ENCODE results near the gene BCAS1. TPM values are rescaled to one million over a fixed set of nuclear protein-coding genes. Genes with fewer than 3 reads are reported as not detected.

The BCAS1 gene
- polyA plus RNA-seq, 3 donors from 2014 or later = 0.56 to 0.57 TPM; not detected in 1

DNA sequence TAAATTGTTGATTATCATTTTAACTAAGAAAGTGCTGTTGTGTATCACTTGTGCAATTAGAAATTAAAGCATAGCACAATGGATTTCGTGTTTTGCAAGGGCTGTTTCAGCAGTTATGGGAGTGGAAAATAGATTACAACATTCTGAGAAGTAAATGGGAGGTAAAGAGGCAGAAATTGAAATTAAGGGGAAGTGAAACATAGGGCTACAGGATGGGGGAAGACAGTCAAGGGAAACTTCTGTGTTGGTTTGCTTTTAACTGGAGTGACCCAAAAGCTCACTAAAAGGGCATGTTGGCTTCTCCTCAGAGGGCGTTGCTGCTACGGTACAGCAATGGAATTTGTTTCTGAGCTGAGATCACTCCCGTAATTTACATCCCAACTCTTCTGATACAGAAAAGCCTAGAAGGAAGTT lies 147.5 kb downstream of the BCAS1 start:
- Mint-ChIP-seq H3K27me3 (ENCODE audit: low read depth in 3 of 3) (no peaks in the 10 kb centered on the region), H3K27ac (no peak overlapping the region), H3K36me3 (no peaks in the 10 kb centered on the region), H3K4me1 (peaks cover 6 to 7% of the 10 kb centered on the region in 2 donors), H3K9me3 (no peaks in the 10 kb centered on the region), H3K4me3 (no peak overlapping the region)
- DNase-seq = no peak

DNA sequence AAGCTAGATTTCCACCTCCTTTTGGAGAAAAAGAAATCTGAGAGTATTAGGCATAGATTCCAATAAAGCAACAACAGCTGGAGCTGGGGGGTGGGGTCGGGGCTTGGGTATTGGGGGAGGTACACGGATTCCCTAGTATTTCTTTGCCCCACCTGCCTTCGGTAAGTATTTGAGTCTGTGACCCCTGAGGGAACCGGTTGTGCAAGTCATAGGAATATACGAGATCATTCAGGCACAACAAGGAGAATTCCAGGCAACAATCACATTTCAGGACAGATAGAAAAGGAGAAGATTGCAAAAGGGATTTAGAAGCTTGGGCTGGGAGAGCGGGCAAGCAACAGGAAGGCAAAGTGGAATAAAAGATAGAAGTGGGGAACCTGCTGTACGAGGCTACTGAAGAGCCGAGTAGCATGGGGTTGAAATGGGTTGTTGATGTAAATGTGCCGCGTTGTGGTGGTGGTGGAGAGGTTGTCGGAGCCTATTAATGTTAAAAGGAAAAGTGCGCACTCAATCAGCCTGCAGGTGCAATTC lies 148.9 kb downstream of the BCAS1 start:
- Mint-ChIP-seq H3K27ac (no peak overlapping the region), H3K36me3 (no peaks in the 10 kb centered on the region), H3K4me3 (no peak overlapping the region), H3K9me3 (no peaks in the 10 kb centered on the region), H3K27me3 (ENCODE audit: low read depth in 3 of 3) (no peaks in the 10 kb centered on the region), H3K4me1 (peaks cover 3 to 18% of the 10 kb centered on the region in 2 donors)
- DNase-seq = no peak

DNA sequence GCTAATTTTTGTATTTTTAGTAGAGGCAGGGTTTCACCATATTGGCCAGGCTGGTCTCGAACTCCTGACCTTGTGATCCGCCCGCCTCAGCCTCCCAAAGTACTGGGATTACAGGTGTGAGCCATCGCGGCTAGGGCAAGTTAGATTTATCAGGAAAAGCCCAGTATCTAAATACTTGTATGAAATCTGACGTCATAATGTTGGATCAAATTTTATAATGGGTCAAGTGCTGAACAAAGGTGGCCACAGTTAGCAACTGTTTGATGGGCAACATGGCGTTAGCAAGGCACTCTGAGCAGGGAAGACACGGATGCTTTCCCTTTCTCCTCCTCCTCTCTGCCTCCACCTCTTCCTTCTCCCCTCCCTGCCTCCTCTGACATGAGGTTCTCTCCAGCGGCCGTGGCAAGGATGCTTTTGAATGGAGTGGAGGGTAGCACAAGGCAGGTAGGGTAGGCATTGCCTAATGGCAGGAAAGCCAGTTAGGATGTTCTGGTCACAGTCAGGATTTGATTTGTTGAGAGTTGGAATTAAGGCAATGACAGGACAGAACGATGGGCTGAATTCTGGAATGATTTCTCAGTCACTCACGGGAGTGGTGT lies 149.6 kb downstream of the BCAS1 start:
- Mint-ChIP-seq H3K9me3 (no peaks in the 10 kb centered on the region), H3K36me3 (no peaks in the 10 kb centered on the region), H3K4me3 (no peak overlapping the region), H3K27me3 (ENCODE audit: low read depth in 3 of 3) (no peaks in the 10 kb centered on the region), H3K27ac (no peak overlapping the region), H3K4me1 (peaks cover 5 to 19% of the 10 kb centered on the region in 2 donors)
- no peak for DNase-seq

DNA sequence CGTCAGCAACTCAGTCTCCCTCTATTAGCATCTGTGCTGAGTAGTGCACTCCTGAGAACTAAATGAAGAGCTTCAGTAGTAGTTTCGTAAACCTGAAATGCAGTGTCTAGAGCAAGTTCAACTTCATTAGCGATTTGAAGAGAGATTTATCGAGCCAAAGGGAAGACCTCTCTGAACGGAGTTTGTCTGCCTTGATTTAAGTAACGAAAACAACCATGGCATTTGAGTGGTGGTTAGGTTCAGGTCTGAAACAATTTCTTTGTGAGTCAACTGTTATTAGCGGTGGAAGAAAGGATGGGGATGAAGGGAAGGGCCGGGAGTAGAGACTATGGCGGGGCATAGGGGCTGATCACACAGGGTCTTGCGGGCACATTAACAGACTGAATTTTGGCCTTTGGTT lies 150.5 kb downstream of the BCAS1 start:
- DNase-seq = no peak
- H3K4me3 Mint-ChIP-seq = no peak overlapping the region
- peak overlapping the region in 1 of 6 donors; percentile 46 for H3K27ac Mint-ChIP-seq
- no peaks in the 10 kb centered on the region for H3K36me3 Mint-ChIP-seq
- peaks cover 0 to 1% (median 0%) of the 10 kb centered on the region in 3 donors for H3K27me3 Mint-ChIP-seq (ENCODE audit: low read depth in 3 of 3)
- H3K4me1 Mint-ChIP-seq = peaks cover 13 to 28% of the 10 kb centered on the region in 2 donors
- no peaks in the 10 kb centered on the region for H3K9me3 Mint-ChIP-seq

DNA sequence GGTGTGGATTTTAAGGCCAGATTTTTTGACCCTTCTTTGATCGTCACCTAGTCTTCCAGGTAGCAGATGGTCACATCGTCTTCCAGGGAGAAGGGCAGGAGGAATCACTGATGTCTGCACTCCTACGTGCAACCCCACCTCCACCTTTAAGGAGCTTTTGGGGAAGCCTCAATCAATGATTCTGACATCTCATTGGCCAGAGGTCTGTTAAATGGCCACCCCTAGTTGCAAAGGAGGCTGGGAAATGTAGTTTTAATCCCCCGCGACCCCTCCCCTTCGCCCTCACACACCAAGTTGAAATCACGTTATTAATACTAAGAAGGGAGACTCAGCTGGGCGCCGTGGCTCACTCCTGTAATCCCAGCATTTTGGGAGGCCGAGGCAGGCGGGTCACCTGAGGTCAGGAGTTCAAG lies 151.4 kb downstream of the BCAS1 start:
- Mint-ChIP-seq H3K27ac (no peak overlapping the region), H3K4me3 (no peak overlapping the region), H3K4me1 (peaks cover 23 to 37% of the 10 kb centered on the region in 2 donors), H3K9me3 (no peaks in the 10 kb centered on the region), H3K36me3 (no peaks in the 10 kb centered on the region), H3K27me3 (ENCODE audit: low read depth in 3 of 3) (peaks cover 0 to 1% (median 0%) of the 10 kb centered on the region in 3 donors)
- DNase-seq = no peak

DNA sequence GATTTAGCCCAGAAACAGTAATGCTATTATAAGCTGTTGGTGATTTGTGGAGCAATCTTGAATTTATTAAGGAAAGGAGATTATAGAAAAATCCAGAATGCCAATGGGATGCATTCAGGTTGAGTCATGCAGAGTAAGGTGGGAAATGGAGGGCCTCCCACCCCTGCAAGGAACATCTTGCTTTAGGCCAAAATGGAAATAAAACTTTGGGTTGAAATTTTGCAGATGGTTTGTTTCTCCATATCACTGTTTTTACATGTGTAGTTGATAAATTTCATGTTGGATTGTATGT lies 152.4 kb downstream of the BCAS1 start:
- Mint-ChIP-seq H3K36me3 (no peaks in the 10 kb centered on the region), H3K9me3 (no peaks in the 10 kb centered on the region), H3K27ac (peak overlapping the region in 3 of 6 donors; percentile 57 to 82 (median 62)), H3K4me1 (peaks cover 23 to 41% of the 10 kb centered on the region in 2 donors), H3K27me3 (ENCODE audit: low read depth in 3 of 3) (peaks cover 0 to 1% (median 0%) of the 10 kb centered on the region in 3 donors), H3K4me3 (no peak overlapping the region)
- DNase-seq = no peak

DNA sequence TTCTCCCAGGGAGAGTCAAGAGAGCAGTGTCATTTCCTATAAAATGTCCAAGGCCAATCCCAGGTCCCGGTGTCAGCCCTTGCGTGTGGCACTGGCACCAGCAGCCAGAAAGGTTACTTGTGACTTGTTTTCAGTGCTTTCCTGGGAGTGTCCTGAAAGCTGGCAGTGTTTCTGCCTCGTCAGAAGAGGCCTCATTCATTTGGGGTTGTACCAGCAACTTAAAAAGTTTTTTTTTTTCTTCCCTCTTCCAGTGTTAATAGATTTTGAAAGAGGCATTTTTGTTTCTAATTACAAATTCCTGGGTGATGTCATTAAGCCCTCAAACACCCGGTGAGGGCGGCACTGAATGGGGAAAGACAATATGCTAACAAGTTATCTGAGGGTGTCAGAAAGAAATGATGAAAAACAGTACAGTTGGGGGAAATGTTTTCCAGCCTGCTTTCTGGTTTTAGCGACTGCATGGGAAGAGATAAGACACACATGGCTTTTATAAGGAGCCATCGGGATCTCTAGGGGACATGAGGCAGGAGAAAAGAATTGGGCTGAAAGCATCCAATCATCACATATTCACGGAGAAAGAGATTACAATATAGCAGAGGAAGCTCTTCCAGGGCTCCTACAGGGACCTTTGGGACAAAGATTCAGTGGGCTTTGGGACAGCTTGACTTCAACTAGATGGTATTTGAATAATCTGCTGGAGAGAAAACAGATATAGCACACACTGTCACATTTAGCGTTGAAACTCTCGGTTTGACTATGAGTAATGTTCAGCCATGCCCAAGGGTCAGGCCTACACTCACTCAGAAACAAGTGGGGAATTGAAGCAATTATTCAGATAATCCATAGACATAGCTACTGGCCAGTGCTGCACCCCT lies 153.0 kb downstream of the BCAS1 start:
- Mint-ChIP-seq H3K36me3 (no peaks in the 10 kb centered on the region), H3K27ac (peak overlapping the region in 5 of 6 donors; percentile 40 to 87 (median 62)), H3K9me3 (no peaks in the 10 kb centered on the region), H3K4me3 (no peak overlapping the region), H3K27me3 (ENCODE audit: low read depth in 3 of 3) (peaks cover 0 to 1% (median 0%) of the 10 kb centered on the region in 3 donors), H3K4me1 (peaks cover 23 to 41% of the 10 kb centered on the region in 2 donors)
- no peak for DNase-seq

DNA sequence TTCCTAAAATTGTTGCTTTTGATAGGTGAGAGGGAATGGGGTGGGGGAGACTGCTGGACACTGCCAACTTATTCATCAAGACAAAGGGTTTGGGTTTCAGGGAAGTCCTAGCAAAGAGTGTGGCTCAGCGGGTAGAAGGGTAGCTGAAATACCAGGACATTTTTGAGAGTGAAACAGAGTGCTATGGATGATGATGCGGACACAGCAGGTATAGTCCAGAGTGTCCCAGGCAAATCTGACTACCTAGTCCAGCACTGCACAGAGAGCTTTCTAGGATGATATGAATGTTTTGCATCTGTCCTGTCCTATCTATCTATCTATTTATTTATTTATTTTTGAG lies 154.3 kb downstream of the BCAS1 start:
- peaks cover 23 to 41% of the 10 kb centered on the region in 2 donors for H3K4me1 Mint-ChIP-seq
- no peaks in the 10 kb centered on the region for H3K36me3 Mint-ChIP-seq
- H3K27ac Mint-ChIP-seq = peak overlapping the region; percentile 87 to 96 (median 94)
- DNase-seq = no peak
- H3K4me3 Mint-ChIP-seq = peak overlapping the region; percentile 94 to 99 (median 98)
- peaks cover 0 to 1% (median 0%) of the 10 kb centered on the region in 3 donors for H3K27me3 Mint-ChIP-seq (ENCODE audit: low read depth in 3 of 3)
- no peaks in the 10 kb centered on the region for H3K9me3 Mint-ChIP-seq

DNA sequence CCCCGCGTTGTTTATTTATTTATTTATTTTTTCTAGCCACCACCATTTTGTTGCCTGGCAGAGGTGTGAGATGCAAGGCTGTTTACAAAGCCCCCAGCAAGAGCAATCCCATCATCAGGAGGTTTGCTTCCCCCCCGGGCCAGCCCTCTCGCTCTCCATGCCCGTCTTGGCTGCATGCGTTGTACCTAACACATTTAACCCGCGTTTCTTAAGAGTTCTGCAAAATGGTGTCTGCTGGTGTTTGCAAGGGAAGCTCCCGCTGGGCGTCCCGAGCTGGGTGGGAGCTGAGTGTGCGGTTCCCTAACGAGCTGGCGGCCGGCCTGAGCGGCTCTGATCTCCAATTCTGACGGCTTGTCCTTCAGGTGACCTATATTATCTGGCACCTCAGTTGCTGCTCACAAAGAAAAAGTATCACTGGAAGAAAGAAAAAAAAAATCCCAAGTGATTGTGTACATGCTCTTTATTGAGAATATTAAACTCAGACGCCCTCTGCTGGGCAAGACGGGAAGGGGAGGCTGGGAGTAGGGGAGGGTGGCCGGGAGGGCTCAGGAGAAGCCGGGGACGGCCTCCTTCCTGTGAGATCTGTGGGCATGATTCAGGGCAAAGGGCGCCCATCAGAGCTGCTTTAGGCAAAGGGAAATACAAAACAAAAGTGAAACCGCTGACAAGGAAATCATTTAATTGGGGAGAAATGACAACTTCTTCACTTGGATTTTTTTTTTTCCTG lies 154.8 kb downstream of the BCAS1 start:
- peaks cover 0 to 1% (median 1%) of the 10 kb centered on the region in 3 donors for H3K27me3 Mint-ChIP-seq (ENCODE audit: low read depth in 3 of 3)
- peak overlapping the region; percentile 94 to 99 (median 98) for H3K4me3 Mint-ChIP-seq
- no peaks in the 10 kb centered on the region for H3K36me3 Mint-ChIP-seq
- H3K4me1 Mint-ChIP-seq = peaks cover 23 to 41% of the 10 kb centered on the region in 2 donors
- H3K9me3 Mint-ChIP-seq = no peaks in the 10 kb centered on the region
- peak overlapping the region; percentile 87 to 96 (median 94) for H3K27ac Mint-ChIP-seq
- peak; percentile 90 to 91 (median 90) for DNase-seq

DNA sequence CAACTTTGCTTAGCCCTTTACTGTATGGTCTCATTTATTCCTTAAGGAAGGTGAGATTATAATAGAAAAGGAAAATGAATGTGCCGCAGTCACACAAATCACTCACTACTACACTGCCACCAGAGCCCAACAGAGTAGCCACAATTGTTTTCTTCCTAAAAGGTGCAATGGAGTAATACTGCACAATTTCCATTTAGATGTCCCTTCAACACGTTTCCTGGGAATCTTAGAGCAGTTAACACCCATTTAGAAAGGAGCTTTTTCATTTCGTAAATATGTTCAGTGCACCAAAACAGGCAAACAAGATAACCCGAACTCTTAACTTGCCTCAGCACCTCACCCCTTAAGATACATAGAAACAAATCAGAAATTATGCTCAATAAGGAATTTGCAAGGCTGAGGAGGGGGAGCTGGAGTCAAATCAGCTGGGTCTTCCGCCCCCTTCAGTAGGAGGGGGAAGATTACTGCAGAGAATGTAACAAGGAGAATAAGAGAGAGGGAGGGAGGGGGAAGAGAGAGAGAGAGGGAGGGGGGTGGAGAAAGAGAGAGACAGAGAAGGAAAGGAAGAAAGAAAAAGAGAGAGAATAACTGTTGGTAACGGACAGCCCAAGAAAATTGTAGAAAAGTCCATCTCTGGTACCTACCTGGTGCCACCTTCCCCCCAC lies 155.5 kb downstream of the BCAS1 start:
- Mint-ChIP-seq H3K27ac (peak overlapping the region; percentile 87 to 96 (median 94)), H3K4me1 (peaks cover 23 to 41% of the 10 kb centered on the region in 2 donors), H3K4me3 (peak overlapping the region; percentile 94 to 99 (median 98)), H3K36me3 (no peaks in the 10 kb centered on the region), H3K27me3 (ENCODE audit: low read depth in 3 of 3) (peaks cover 0 to 1% (median 1%) of the 10 kb centered on the region in 3 donors), H3K9me3 (no peaks in the 10 kb centered on the region)
- no peak for DNase-seq

DNA sequence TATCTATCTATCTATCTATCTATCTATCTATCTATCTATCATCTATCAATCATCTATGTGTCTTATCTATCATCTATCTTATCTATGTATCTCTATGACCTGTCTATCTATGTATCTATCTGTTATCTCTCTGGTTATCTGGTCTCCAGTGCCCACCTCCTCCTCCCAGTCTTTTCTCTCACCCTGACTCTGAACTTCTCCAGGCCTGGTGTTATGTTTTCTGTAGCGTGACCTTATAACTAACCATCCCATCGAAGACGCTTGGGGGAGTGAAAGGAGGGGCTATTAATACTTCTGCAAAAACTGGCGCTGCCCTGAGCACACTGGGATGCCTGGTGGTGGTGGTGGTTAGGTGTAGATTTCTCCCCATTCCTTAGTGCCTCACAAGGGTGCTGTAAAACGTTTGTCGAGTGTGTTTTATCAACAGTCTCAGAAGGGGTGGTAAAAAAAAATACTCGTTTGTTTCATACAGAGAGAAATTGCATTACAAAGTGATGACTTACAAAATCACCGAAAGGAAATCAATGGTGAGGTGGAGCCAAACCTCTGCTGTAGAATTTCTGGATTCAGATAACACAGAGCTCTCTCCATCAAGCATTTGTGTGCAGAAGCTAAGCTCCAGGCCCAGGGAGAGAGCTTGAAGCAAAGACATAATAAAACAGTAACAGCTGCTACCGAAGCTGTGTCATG lies 156.2 kb downstream of the BCAS1 start:
- H3K4me3 Mint-ChIP-seq = peak overlapping the region; percentile 94 to 99 (median 98)
- peaks cover 23 to 41% of the 10 kb centered on the region in 2 donors for H3K4me1 Mint-ChIP-seq
- H3K36me3 Mint-ChIP-seq = no peaks in the 10 kb centered on the region
- no peak for DNase-seq
- H3K27ac Mint-ChIP-seq = peak overlapping the region in 5 of 6 donors; percentile 17 to 94 (median 87)
- no peaks in the 10 kb centered on the region for H3K9me3 Mint-ChIP-seq
- H3K27me3 Mint-ChIP-seq (ENCODE audit: low read depth in 3 of 3) = peaks cover 0 to 1% (median 1%) of the 10 kb centered on the region in 3 donors

DNA sequence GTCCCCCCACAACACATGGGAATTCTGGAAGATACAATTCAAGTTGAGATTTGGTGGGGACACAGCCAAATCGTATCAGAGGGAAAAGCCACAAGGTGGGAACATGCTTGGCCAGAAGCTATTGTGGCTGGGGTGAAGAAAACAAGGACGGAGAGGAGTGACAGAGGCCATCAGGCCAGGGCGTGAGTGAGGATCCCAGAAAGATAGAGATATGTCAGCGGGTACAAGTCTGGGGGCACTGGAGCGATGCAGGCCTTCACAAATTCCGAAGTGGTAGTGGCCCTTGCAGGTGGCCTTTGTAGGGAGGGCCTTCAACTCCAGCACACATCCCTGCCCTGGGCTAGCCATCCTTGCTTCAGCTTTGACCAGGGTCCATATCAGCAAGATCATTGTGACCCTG lies 159.1 kb downstream of the BCAS1 start:
- peak overlapping the region in 3 of 6 donors; percentile 31 to 60 (median 55) for H3K27ac Mint-ChIP-seq
- peaks cover 23 to 27% of the 10 kb centered on the region in 2 donors for H3K4me1 Mint-ChIP-seq
- no peak for DNase-seq
- peaks cover 0 to 4% (median 1%) of the 10 kb centered on the region in 3 donors for H3K27me3 Mint-ChIP-seq (ENCODE audit: low read depth in 3 of 3)
- H3K36me3 Mint-ChIP-seq = no peaks in the 10 kb centered on the region
- H3K4me3 Mint-ChIP-seq = no peak overlapping the region
- no peaks in the 10 kb centered on the region for H3K9me3 Mint-ChIP-seq
